GM21447 (cell line): ENCODE results near the gene GMDS.

ENCODE experiments used
- ATAC-seq: cut with Tn5 transposase; IDR thresholded peaks from one replicate; pipeline ENCODE4 v1.9.1; 2021; ENCODE audit not compliant: unreplicated experiment

GMDS gene

GRCh38 chr6:2242311-2242710, 3.1 kb downstream of the GMDS start:
- ATAC-seq, result no peak

- ATAC-seq, result no peak
Measured at GRCh38 chr6:2240961-2241360, 4.4 kb downstream of the GMDS start.

DNA sequence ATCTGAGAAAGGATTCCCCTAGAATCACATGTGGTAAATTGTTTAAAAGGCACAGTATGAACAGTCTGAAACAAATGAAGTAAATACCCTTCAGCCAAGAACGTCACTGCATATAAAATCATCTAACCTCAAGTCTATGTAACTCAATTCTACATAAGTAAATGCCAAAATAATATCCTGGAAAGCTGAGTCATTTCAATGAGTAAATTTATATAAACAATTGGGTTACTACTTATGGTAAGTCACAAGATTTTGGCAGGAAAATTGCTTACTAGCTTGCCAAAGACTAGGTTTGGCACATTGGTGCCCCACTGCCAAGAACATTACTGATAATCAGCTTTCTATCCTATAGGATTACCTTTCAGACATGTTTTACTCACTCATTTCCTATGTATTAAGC, 8.4 kb downstream of the GMDS start:
- ATAC-seq, result no peak

DNA sequence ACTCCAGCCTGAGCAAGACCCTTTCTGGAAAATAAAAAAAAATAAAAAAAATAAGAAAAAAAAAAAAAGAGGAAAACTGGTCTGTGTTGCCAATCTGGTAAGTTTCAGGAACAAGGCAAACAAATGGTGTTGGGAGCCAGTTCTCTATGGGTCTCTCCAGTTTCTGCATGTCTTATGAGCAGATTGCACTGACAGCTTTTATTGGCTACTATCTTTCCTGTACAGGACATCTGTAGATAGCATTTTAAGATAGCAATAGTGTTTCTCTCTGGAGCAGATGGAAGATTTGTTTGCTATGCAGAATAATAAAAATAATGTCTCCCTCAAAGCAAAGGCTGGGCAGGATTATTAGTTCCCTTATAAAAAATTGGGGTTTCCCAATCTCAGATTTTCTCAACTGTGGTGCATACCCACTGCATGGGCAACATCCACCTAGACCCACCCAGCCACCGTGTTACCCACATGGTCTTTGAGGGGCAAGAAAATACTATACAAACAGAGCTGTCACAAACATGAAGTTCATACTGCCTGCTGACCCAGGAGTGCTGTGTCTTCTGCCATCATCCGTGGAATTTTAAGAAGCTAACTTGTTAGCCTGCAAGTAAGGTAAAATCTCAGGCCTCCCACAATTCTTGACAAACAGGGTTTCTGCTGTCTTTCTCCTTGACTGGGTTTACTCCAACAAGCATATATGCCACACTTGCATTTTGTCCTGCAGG, 9.5 kb downstream of the GMDS start:
- ATAC-seq, result no peak

DNA sequence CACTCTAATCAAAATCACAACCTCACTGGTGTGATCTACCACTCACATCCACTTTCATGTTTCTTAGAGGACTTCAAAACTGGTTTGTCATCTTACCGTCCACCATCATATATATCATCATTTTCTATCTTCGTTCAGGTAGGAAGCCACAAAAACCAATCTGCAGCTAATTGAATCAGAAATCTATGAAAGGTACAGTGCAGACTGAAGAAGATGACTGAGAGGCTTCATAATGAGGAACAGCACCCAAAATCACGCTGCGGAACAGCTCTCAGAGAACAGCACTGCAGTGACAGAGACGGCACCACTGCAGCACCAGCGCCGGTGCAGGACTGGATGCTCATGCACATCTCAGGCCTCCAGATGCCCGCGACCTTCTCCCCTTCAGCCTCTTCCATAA, 13.0 kb downstream of the GMDS start:
- ATAC-seq, result peak; percentile 42

GRCh38 chr6:2231438-2231837, 14.0 kb downstream of the GMDS start:
- peak; percentile 9 for ATAC-seq

DNA sequence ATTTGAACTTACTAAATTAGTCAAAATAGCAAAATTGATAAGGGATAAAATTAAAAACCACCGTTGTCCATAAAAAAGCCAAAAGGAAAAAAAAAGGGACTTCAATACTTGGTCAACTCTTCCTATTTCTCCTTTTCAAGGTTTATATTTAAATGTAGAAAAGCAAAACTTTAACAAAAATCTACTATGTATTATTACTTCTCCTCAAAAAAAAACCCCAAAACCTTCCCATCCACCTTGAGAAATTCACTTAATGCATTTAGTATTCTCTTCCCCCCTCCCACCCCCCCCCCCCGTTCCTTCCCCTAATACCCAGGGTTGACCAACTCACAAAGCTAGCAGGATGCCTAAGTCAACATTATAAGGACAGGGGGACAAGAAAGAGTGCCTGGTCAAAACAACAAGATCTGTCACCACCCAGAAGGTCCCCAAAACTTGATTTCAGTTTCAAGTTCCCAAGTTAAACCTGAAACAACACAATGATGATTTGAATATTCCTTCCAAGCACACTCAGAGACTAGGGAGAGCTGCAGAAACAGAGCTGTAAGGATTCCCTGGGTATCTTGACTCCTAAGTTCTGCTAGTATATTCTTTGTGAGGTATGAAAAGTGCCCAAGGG, 14.6 kb downstream of the GMDS start:
- ATAC-seq, result peak; percentile 72

GRCh38 chr6:2229742-2230141, 15.7 kb downstream of the GMDS start:
- no peak for ATAC-seq

- ATAC-seq, result no peak
Measured at GRCh38 chr6:2229039-2229438, 16.4 kb downstream of the GMDS start.

DNA sequence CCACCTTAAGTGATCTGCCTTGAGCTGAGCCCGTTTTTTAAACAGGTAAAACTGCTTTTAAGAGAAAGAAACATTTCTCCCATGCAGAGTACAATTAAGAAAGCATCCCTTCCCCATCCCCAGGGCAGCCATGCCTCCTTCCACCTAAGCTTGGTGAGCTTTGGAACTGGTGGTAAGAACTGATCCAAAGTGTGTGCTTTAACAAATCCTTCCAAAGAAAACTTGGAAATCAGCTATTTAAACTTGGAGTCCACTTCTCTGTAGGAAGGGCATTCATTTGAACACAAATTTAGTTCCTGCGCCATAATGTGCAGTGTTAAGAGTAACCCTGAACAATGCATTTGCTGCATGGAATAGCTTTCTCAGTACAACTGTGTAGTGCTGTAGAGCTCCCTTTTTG, 17.0 kb downstream of the GMDS start:
- no peak for ATAC-seq

- ATAC-seq, result no peak
Measured at GRCh38 chr6:2226775-2227174, 18.6 kb downstream of the GMDS start.

DNA sequence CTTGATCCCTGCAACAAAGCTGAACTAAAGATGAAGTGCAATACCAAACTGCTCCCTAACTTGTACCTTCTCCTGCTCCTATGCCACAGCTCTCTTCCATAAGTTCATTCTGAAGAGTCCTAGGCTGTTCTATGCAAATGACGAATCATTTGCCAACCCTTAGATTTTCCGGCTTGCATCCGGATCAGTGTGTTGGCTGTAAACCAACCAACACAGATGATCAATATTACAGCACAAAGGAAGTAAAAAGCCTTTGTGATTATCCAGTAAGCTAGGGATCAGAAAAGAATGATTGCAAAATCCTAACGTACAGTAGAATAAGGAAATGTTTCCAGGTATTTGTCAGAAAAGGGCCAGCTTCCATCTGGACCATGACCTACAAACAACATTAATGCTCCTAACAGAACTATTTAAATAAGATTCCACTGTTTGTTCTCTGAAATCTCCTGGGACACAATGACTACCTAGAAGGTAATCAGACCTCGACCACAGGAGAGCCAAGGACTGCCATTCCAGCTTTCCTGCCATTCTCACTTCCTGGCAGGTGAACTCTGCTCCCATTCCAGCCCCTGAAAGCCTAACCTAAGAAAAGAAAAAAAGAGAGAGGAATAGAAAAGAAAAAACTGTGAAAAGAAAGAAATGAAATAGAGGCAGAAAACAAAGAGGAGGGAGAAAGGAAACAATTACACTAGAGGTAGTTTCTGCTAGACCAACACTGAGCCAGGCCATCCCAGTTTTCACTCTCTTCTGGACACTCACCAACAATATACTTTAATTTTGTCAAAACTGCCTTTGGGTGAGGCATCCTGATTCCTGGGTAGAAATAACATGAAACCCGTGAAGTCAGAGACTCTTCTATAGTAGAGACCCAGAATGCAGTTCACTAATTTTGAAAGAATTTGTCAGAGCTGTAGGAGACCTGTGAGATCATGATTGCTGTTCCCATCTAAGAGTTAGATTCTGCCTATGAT, 19.7 kb downstream of the GMDS start:
- no peak for ATAC-seq

DNA sequence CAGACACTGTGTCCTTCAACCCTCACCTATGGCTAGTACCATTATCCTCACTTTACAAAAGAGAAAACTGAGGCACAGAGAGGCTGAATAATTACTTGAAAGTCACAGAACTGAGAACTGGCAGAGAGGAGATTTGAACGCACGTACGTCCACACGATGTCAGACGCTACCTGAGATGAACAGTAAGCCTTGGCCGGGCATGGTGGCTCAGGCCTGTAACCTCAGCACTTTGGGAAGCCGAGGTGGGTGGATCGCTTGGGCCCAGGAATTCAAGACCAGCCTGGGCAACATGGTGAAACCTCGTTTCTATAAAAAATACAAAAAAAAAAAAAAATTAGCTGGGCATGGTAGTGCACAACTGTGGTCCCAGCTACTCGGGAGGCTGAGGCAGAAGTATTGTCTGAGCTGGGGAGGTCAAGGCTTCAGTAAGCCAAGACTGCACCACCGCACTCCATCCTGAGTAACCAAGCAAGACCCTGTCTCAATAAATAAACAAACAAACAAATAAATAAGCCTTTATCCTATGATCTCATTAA, 20.5 kb downstream of the GMDS start:
- ATAC-seq, result no peak

GRCh38 chr6:2222275-2222842, 23.0 kb downstream of the GMDS start:
- no peak for ATAC-seq

DNA sequence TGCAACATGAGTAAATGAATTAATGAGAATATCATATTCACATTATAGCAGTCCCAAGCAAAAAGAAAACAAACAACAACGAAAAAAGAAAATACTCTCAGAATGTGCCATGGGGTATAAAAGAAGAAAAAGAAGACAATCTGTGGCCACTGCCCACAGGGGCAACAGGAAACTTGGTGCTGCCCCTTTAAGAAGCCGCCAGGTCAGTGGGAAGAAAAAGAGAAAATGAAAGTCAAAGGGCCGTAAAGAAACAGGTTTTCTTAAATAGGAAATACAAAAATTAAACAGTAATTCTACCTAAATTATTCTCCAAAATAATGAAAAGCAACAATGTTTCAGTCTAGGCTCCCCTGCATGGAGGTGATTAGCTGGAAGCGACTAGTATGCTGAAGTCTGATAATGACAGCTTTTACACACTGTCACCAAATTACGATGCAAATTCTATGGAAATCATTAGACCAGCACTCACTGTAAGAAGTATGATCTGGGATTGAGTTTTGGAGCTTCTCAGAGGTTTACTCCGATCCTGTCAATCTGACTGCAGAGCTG, 23.6 kb downstream of the GMDS start:
- ATAC-seq, result peak; percentile 57

DNA sequence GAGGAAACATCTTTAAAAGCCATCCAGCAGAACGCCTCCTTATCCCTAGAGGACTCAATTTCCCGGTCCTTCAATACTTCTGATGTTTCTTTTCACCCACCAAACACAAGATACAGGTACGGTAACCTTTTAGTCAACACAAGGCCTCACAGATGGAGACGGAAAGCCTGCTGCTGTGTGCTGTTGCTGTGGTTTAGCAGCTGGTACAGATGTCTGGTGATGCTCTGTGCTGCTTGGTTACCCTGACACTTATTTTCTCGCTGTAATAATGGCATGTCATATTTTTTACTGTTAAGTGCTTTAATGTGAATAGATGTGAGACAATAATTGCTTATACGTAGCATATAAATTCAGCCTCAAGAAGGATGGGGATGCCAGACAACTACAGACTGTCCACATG, 25.3 kb downstream of the GMDS start:
- ATAC-seq, result no peak

DNA sequence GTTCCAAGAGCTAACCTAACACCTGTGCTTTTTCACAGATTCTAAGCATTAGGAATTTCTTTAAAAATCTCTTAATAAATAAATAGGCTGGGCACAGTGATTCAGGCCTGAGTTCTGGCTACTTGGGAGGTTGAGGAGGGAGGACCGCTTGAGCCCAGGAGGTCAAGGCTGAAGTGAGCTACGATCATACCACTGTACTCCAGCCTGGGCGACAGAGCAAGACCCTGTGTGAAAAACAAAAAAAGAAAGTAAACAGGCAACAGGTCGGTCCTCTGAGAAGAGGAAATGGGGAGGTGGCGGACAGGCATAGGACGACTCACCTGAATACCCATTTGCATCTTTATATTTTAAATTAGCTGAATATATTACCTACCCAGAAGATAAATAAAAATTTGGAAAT, 26.5 kb downstream of the GMDS start:
- ATAC-seq, result no peak

- ATAC-seq, result no peak
Measured at GRCh38 chr6:2216794-2217383, 28.5 kb downstream of the GMDS start.

DNA sequence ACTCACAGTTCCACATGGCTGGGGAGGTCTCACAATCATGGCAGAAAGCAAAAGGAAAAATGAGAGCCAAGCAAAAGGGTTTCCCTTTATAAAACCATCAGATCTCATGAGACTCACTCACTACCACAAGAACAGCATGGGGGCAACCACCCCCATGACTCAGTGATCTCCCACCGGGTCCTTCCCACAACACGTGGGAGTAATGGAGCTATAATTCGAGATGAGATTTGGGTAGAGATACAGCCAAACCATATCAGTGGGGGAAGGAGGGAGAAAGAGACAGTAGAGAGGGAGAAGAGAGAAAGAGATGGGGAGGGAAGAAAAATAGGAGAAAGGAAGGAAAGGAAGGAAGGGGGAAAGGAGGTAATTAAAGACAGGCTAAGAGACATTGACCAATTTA, 30.1 kb downstream of the GMDS start:
- no peak for ATAC-seq

DNA sequence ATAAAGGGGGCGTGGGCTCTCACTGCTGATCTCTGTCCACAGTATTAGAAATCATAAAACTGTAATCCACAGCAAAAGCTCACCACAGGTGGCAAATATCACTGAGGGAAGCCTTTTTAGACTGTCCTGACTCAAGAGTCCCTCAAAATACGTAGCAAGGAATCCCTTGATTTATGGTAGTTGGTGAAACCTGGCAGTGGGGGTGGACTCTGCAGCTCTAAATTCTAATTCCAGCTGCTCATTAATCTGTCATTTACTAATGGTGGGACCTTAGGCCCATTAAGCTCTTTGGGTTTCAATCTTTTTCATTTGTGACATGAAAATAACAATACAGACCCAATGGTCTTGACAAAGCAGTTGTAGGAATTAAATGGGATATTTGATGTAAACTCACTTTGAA, 32.3 kb downstream of the GMDS start:
- ATAC-seq, result no peak
